Measurements from ENCODE around the gene DCAF7. TPM values are rescaled to one million over a fixed set of nuclear protein-coding genes. Genes with fewer than 3 reads are reported as not detected.

DCAF7 gene
- total RNA-seq, 1 experiment from 2014 or later = 144 TPM

- CTCF ChIA-PET = no interaction called here
- Histone ChIP-seq H3K4me2 (ENCODE audit: low read length) (no peak overlapping the region), H3K9me2 (ENCODE audit: insufficient read depth) (no peaks in the 10 kb centered on the region), H3K4me1 (ENCODE audit: control insufficient read depth in 1 of 2, insufficient read depth in 2 of 2, low read length in 2 of 2) (peaks cover 16 to 26% of the 10 kb centered on the region in 2 experiments), H3K79me2 (ENCODE audit: insufficient read depth, low read length) (no peaks in the 10 kb centered on the region), H2AFZ (ENCODE audit: low read depth, low read length, poor library complexity, severe bottlenecking) (no peak overlapping the region), H3K27me3 (ENCODE audit: insufficient read depth, low read length) (peaks cover 3% of the 10 kb centered on the region; the same call in 1 of the 2 replicates), H3K36me3 (ENCODE audit: control insufficient read depth in 1 of 2, insufficient read depth in 2 of 2, low read length in 2 of 2) (no peaks in the 10 kb centered on the region), H3K4me3 (replicated peaks in 1 of 2; ENCODE audit: low read depth in 1 of 2, low read length in 2 of 2) (no peak overlapping the region), H3K9ac (ENCODE audit: low read length) (no peak overlapping the region), H3K9me3 (ENCODE audit: control insufficient read depth in 1 of 2, insufficient read depth in 1 of 2, low read depth in 1 of 2, low read length in 2 of 2) (no peaks in the 10 kb centered on the region), H4K20me1 (ENCODE audit: insufficient read depth) (no peaks in the 10 kb centered on the region), H3K27ac (ENCODE audit: low read depth, low read length) (no peak overlapping the region)
- RAD21 ChIA-PET (ENCODE audit: low non-redundant PET in 1 of 2, low total read pairs in 2 of 2, uncharacterized antibody in 2 of 2, unreplicated experiment in 2 of 2) = no interaction called here
- BruUV-seq (replicated peaks) = no TSS peak
- ATAC-seq (no peak), DNase-seq (ENCODE audit: low read depth, low spot score) (no peak)
- TF ChIP-seq ELF1 (IDR thresholded peaks at IDR 0.05; ENCODE audit: borderline replicate concordance, low read depth) (no peak), TCF7L2 (IDR thresholded peaks at IDR 0.05; ENCODE audit: borderline replicate concordance, extremely low read depth, insufficient read depth, insufficient read length) (no peak), ATF3 (IDR thresholded peaks at IDR 0.05) (no peak), FOSL1 (IDR thresholded peaks at IDR 0.05; ENCODE audit: low read depth) (no peak), POLR2A (IDR thresholded peaks at IDR 0.05; ENCODE audit: borderline replicate concordance, extremely low read depth, insufficient read depth, insufficient read length) (no peak), REST (IDR thresholded peaks at IDR 0.05; ENCODE audit: low read depth) (no peak), RAD21 (IDR thresholded peaks at IDR 0.05; ENCODE audit: low read depth) (no peak), CBX3 (IDR thresholded peaks at IDR 0.05; ENCODE audit: low read depth) (no peak), ZBTB33 (IDR thresholded peaks at IDR 0.05; ENCODE audit: extremely low read depth, insufficient replicate concordance, low read length) (no peak), SRF (IDR thresholded peaks at IDR 0.05; ENCODE audit: low read depth) (no peak), SP1 (IDR thresholded peaks at IDR 0.05; ENCODE audit: low read depth) (no peak), POLR2AphosphoS5 (IDR thresholded peaks at IDR 0.05; ENCODE audit: low read depth, low read length) (no peak), YY1 (IDR thresholded peaks at IDR 0.05; ENCODE audit: extremely low read depth, insufficient replicate concordance, low read depth, low read length) (no peak), EGR1 (IDR thresholded peaks at IDR 0.05; ENCODE audit: low read depth) (no peak), CEBPB (IDR thresholded peaks at IDR 0.05; ENCODE audit: low read depth) (no peak)
- POLR2A ChIA-PET = no interaction called here
- intact Hi-C loops (cut with micrococcal nuclease) = no loop called here
Observed at GRCh38 chr17:63519116-63519881, 31.0 kb upstream of the DCAF7 start.
